ENCODE results near the gene INHBB. TPM values are rescaled to one million over a fixed set of nuclear protein-coding genes. Genes with fewer than 3 reads are reported as not detected.

Gene INHBB
- total RNA-seq, 2 donors from 2014 or later = not detected

DNA sequence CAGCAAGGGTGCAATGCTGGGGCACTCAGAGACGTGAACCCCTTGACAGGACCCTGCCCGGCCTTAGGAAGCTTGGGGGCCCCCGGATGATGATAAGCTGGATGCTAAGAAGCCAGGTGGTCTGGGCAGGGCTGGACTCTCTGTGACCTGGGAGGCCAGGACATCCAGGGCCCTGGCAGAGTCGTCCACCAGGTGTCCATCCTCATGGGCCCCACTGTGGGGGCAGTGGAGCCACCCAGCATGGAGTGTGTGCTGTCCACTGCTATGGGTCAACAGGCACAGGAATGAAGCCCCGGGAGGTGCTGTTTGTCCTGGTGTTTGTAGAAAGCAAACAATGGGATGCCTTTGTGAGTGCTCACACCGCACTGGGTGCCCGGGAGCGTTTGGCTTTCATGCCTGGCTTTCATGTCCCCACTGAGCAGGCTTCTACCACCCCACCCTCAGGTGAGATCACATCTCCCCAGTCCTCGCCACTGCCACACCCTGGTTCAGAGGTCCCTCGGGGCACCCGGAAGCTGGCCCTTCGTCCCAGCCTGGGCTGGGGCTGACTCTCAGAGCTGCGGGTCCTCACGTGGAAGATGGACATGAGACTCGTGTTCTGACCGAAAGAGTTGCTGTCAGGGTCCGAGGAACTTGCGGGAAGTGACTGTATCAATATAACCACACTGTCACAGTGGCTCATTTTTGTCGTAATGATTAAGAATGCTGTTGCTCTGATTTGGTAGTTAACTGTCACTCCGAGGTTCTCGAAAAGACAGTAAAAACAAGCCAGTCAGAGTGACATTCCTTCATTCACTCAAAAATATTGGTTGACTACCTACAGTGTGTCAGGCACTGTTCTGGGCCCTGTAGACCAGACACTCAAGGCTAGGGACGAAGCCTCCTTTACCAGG, 53.3 kb downstream of the INHBB start:
- Mint-ChIP-seq H3K4me3 (no peak overlapping the region), H3K27ac (no peak overlapping the region), H3K9me3 (no peaks in the 10 kb centered on the region), H3K27me3 (peaks cover 0 to 4% of the 10 kb centered on the region in 2 donors), H3K36me3 (no peaks in the 10 kb centered on the region), H3K4me1 (ENCODE audit: low read depth in 2 of 2) (no peaks in the 10 kb centered on the region)
- DNase-seq (ENCODE audit: low spot score) (no peak), ATAC-seq (peak in 1 of 2 donors; percentile 24)

- ATAC-seq (no peak), DNase-seq (ENCODE audit: low spot score) (no peak)
- Mint-ChIP-seq H3K36me3 (no peaks in the 10 kb centered on the region), H3K9me3 (no peaks in the 10 kb centered on the region), H3K27ac (no peak overlapping the region), H3K27me3 (peaks cover 0 to 4% of the 10 kb centered on the region in 2 donors), H3K4me1 (ENCODE audit: low read depth in 2 of 2) (no peaks in the 10 kb centered on the region), H3K4me3 (no peak overlapping the region)
These were observed 53.9 kb downstream of the INHBB start for GRCh38 chr2:120399889-120400240.

DNA sequence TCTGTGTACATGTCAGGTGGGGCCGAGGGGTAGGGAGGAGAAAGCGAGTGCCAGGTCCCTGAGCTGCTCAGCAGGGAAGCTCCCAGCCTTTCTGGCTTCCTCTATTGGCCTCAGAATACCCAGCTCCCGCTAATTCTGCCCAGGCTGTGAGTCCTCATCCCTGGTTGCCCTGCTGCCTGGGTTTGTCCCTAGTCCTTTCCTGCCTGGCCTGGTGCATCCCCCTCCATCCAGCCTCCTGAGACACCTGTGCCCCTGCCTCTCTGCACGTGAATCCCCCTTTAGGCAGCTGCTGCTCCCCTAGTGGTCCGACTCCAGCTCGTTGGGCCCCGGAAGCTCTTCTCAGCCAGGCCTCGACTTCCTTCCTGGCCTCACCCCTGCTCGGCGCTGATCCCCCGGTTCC, 54.6 kb downstream of the INHBB start:
- peaks cover 0 to 4% of the 10 kb centered on the region in 2 donors for H3K27me3 Mint-ChIP-seq
- H3K9me3 Mint-ChIP-seq = no peaks in the 10 kb centered on the region
- no peak for DNase-seq (ENCODE audit: low spot score)
- H3K4me1 Mint-ChIP-seq (ENCODE audit: low read depth in 2 of 2) = no peaks in the 10 kb centered on the region
- no peak overlapping the region for H3K27ac Mint-ChIP-seq
- no peak overlapping the region for H3K4me3 Mint-ChIP-seq
- H3K36me3 Mint-ChIP-seq = no peaks in the 10 kb centered on the region
- no peak for ATAC-seq

Other genes with a start within 250 kb of the INHBB start
- gene TMEM185B, start 122.7 kb upstream of the INHBB start, total RNA-seq = 10 to 100 TPM; 27.9 to 33.0 TPM
- gene RALB, start 93.3 kb upstream of the INHBB start, total RNA-seq = 10 to 100 TPM; 40.1 to 43.2 TPM

Data from natural killer cell treated with Interleukin-12 subunit alpha and Interleukin-12 subunit beta and Interleukin-15 and Interleukin-18, amount 100 ng/mL, for 72 hours (primary cell).